Measurements from ENCODE around the gene IGFBP7.
"Not testable (repeated sequence)": the region's sequence is repeated elsewhere in the genome, so short reads cannot be mapped to it uniquely, and the experiment has no call there.

DNA sequence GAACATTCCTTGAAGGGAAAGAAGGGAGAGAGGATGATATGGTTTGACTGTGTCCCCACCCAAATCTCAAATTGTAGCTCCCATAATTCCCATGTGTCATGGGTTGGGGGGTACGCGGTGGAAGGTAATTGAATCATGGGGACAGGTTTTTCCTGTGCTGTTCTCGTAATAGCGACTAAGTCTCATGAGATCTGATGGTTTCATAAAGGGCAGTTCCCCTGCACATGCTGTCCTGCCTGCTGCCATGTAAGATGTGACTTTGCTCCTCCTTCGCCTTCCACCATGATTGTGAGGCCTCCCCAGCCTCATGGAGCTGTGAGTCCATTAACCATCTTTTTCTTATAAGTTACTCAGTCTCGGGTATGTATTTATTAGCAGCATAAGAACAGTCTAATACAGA, 63.1 kb downstream of the IGFBP7 start:
- TF ChIP-seq RAD21 (IDR thresholded peaks at IDR 0.05 in 1 of 2, conservative IDR thresholded peaks at IDR 0.05 in 1 of 2; ENCODE audit: low read depth in 2 of 2, low read length in 2 of 2) = not testable (repeated sequence)
- TF ChIP-seq, protein P1, sequence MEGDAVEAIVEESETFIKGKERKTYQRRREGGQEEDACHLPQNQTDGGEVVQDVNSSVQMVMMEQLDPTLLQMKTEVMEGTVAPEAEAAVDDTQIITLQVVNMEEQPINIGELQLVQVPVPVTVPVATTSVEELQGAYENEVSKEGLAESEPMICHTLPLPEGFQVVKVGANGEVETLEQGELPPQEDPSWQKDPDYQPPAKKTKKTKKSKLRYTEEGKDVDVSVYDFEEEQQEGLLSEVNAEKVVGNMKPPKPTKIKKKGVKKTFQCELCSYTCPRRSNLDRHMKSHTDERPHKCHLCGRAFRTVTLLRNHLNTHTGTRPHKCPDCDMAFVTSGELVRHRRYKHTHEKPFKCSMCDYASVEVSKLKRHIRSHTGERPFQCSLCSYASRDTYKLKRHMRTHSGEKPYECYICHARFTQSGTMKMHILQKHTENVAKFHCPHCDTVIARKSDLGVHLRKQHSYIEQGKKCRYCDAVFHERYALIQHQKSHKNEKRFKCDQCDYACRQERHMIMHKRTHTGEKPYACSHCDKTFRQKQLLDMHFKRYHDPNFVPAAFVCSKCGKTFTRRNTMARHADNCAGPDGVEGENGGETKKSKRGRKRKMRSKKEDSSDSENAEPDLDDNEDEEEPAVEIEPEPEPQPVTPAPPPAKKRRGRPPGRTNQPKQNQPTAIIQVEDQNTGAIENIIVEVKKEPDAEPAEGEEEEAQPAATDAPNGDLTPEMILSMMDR (IDR thresholded peaks at IDR 0.05; ENCODE audit: control extremely low read depth in 1 of 3, insufficient read depth in 1 of 3, low read depth in 1 of 3, low read length in 3 of 3) = not testable (repeated sequence)
